ENCODE data around the gene LCMT1. TPM values are rescaled to one million over a fixed set of nuclear protein-coding genes. Genes with fewer than 3 reads are reported as not detected.

Gene LCMT1
- total and polyA plus RNA-seq, 2 of the 4 experiments (the other 2 are of a cell fraction) = 33.1 to 60.4 TPM

DNA sequence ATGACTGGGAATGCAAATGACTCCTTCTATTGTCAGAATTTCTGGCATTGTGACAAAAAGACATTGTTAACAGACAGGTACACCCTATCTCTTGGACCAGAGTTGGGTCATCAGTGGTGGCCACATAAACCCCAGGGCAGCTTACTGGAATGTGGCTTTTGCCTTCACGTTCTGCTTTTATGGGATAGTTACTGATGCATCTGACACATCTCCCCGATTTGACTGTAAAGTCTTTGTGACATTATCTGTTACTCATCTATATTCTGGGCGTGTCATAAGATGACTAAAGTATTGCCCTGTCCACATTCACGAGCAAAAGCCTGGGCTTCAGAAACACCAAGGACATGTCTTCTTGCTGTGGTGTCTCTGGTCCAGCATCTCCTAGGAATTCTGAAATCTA lies 86.5 kb downstream of the LCMT1 start:
- ATAC-seq (ENCODE audit: low read depth) = no peak
- no peak for TF ChIP-seq FOS (IDR thresholded peaks at IDR 0.05; ENCODE audit: low read depth, low read length)
- no peaks in the 10 kb centered on the region for H3K4me1 ChIP-seq (ENCODE audit: control insufficient read depth, insufficient read depth, low read length)
- H2AK9ac ChIP-seq (replicated peaks; ENCODE audit: low read depth, low read length, poor library complexity) = no peak overlapping the region
- H4K91ac ChIP-seq (ENCODE audit: insufficient read depth, low read depth, low read length) = no peak overlapping the region
- no peak overlapping the region for H2AK5ac ChIP-seq (ENCODE audit: low read depth, low read length)
- no peak overlapping the region for H3K4ac ChIP-seq (ENCODE audit: low read depth, low read length)
- H2BK120ac ChIP-seq (ENCODE audit: low read depth, low read length) = no peak overlapping the region
- dilution Hi-C loops (cut with HindIII; ENCODE audit: low sequenced_read_pairs, unreplicated experiment) = no loop called here
- H3K79me1 ChIP-seq (ENCODE audit: low read depth in 1 of 2, low read length in 2 of 2) = no peaks in the 10 kb centered on the region
- no peak overlapping the region for H3K56ac ChIP-seq (ENCODE audit: extremely low read depth, insufficient read depth, low read length)
- no peak overlapping the region for H2BK15ac ChIP-seq (ENCODE audit: low read depth, low read length)
- H3K9me1 ChIP-seq (ENCODE audit: insufficient read depth, low read length) = no peaks in the 10 kb centered on the region
- H3K4me2 ChIP-seq (ENCODE audit: low read depth, low read length) = no peak overlapping the region
- in situ Hi-C loops (cut with MboI; ENCODE audit: low sequenced_read_pairs) = no loop called here
- no peak overlapping the region for H3K4me3 ChIP-seq (ENCODE audit: insufficient read depth, low read depth, low read length)
- no peak overlapping the region for H2AFZ ChIP-seq (replicated peaks; ENCODE audit: low read length, poor library complexity)
- H3K27me3 ChIP-seq (ENCODE audit: control insufficient read depth, insufficient read depth, low read length) = no peaks in the 10 kb centered on the region
- intact Hi-C loops (cut with micrococcal nuclease) = no loop called here
- no TSS peak for BruUV-seq (replicated peaks)
- H2BK20ac ChIP-seq (ENCODE audit: low read depth, low read length) = no peak overlapping the region
- no peaks in the 10 kb centered on the region for H3K9me3 ChIP-seq (ENCODE audit: control insufficient read depth, insufficient read depth, low read length)
- no peak overlapping the region for H3K18ac ChIP-seq (ENCODE audit: low read depth, low read length)
- H3K9ac ChIP-seq (ENCODE audit: low read depth, low read length) = no peak overlapping the region
- WGBS, 2 experiments (ENCODE audit: extremely low coverage in 2 of 2, insufficient read length in 1 of 2) = no CpG with 5 or more reads among the region's 4 CpGs
- H3K36me3 ChIP-seq (ENCODE audit: control insufficient read depth, insufficient read depth, low read length) = no peaks in the 10 kb centered on the region
- no peaks in the 10 kb centered on the region for H4K20me1 ChIP-seq (ENCODE audit: insufficient read depth, low read length)
- no peak overlapping the region for H2BK5ac ChIP-seq (ENCODE audit: low read depth, low read length, poor library complexity, severe bottlenecking)
- H3K23ac ChIP-seq (ENCODE audit: low read depth, low read length) = no peak overlapping the region
- ChIA-PET POLR2A (ENCODE audit: unreplicated experiment) (no interaction called here), CTCF (no interaction called here)
- no peak overlapping the region for H3K14ac ChIP-seq (replicated peaks; ENCODE audit: low read depth, low read length)
- peak; percentile 18 for DNase-seq
- H3K27ac ChIP-seq (ENCODE audit: insufficient read depth, low read length) = no peak overlapping the region
- H4K5ac ChIP-seq (ENCODE audit: low read depth, low read length) = no peak overlapping the region
- H4K8ac ChIP-seq (ENCODE audit: low read depth in 2 of 2, low read length in 2 of 2) = no peak overlapping the region

Measured in IMR-90 (cell line).